NCI-H226 (cell line): ENCODE measurements around the gene ZFAND2A.

ENCODE experiments used
- DNase-seq: peaks from one replicate; pipeline ENCODE4 v3.0.0-alpha.2; 2015

The ZFAND2A gene

DNA sequence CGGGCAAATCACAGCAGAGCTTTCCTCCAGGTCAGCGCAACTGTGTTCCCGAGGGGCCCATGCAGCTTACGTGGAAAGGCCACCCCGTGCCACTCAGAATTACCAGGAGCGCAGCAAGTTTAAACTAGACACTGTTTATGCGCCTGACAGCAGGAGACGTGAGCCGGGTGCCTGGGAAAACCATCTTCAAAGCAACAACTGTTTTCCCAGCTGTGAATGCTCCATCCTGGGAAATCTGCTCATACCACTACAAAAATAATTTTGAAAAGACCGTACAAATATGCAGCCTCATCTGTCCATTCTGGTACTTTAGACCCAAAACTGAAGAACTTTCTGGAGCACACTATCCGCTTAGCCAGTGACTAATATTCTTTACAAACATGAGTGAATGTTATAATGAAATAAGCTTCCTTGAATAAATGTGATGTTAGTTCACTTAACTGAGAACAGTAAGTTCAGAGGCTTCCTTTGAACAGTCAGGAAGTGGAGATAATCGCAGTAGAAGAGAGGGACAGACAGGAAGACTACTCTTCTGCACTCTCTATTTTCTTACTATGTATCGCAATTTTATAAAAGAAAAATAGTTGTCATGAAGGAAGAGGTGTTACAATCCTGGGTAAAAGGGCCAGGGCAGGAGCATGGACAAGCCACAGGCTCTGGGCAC lies 55.3 kb downstream of the ZFAND2A start:
- no peak for DNase-seq

DNA sequence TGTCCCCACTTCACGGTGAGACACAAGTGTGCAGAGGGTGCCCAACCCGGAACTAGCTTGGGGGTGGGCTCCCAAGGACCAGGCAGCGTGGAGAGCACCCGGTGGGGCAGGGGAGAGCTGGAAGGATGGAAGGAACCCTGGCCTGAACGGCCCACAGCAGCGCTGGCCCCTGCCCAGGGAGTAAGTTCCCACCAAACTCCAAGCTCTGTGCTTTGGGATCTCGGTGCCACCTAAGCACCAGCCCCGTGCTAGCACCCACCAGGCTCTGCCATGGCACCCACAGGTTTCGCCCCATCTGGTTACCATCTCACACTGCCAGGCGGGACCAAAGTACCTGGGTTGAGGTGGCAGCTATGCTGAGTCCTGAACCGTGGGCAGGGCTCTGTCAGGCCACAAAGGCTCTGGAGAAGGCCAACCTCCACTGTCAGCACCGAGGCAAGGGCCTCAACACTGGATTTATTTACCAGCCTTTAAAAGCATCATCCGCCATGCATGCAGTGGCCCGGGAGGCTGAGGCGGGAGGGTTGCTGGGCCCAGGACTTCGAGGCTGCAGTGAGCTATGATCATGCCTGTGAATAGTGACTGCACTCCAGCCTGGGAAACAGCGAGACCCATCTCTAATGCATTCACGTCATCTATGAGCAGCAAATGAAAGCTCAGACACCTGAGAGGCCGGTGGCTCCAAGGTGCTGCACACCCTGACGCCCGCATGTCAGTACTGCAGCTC lies 56.0 kb downstream of the ZFAND2A start:
- no peak for DNase-seq

DNA sequence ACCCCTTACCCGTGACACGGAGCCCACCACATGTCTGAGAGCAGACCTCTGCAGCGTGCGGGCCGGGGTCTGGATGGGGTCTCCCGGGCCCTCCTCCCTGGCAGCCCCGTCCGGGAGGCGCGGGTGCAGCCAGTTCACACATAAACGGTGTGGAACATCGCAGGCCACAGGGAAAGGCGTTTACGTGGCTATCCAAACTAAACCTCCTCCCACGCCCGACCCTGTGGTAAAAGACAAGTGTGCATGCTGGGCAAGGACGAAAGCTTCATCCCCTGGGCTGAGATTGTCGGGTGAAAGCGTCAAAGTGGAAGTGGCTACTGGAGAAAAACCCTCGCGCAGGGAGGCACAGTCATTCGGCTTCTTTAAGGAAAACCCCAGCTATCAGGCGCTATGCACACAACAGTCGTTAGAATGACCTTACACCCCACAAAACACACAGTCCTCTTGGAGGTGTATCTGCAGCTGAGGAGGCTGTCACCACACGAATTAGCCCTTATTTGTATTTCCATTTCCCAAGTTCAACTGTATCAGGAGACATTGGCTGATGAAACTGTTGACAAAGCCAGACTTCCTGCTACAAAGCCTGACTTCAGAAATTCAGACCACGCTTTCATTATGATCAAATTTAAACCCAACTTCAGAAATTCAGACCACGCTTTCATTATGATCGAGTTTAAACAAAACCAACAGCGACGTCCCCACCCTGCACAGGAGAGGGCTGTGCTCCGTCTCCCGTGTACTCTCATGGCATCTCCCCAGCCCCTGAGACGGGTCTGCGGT lies 56.8 kb downstream of the ZFAND2A start:
- no peak for DNase-seq
